GM10266 (cell line): ENCODE results near the gene UBE2H.

ENCODE experiments used
- DNase-seq: peaks from one replicate; pipeline ENCODE4 v3.0.0; 2012; ENCODE audit errors: extremely low spot score
- CTCF ChIP-seq: IDR thresholded peaks from 2 replicates; pipeline ENCODE4 v1.5.1; 2012; ENCODE audit warnings: mild to moderate bottlenecking, low read depth; ENCODE audit not compliant: control insufficient read depth, insufficient read depth; ENCODE audit errors: missing control alignments

Gene UBE2H

GRCh38 chr7:129851809-129852208 lies 101.0 kb downstream of the UBE2H start:
- DNase-seq = no peak
- TF ChIP-seq CTCF = no peak

GRCh38 chr7:129851174-129851573 lies 101.6 kb downstream of the UBE2H start:
- TF ChIP-seq CTCF = no peak
- no peak for DNase-seq

DNA sequence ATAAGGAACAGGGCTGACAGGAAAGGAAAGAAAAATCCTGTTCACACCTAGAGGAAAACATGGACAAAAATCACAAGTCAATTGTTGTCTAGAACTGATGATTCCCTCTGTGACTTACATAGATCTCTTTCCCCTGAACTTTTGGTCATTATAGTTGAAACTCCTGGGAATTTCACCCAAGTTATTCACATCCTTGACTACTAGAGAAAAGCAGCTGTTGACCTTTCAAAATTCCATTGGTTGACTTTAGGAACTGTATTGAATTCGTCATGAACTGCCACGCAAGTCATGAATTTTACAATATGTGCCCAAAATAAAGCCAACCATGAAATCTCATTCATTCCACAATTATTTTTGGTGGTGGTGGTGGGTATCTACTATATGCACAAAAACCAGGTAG lies 104.3 kb downstream of the UBE2H start:
- DNase-seq = no peak
- TF ChIP-seq CTCF = no peak

DNA sequence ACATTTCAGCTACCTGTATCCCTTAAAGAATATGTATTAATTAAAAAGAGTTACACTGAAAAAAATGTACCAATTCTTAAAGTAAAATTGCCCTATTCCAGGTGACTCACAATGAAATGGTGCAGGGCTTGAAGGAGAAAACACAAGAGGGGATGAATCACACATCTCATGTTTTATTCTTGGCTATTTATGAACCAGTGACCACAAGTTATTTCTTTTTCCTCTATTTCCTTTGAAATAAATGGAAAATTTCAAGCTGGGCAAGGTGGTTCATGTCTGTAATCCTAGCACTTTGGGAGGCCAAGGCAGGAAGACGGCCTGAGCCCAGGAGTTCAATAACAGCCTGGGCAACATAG lies 106.8 kb downstream of the UBE2H start:
- no peak for DNase-seq
- TF ChIP-seq CTCF = no peak

- no peak for DNase-seq
- no peak for TF ChIP-seq CTCF
Measured at GRCh38 chr7:129845178-129845971, 107.4 kb downstream of the UBE2H start.

GRCh38 chr7:129843978-129844840 lies 108.6 kb downstream of the UBE2H start:
- DNase-seq = no peak
- no peak for TF ChIP-seq CTCF
